ENCODE data around the gene SLC35B2. TPM values are rescaled to one million over a fixed set of nuclear protein-coding genes. Genes with fewer than 3 reads are reported as not detected.

Gene SLC35B2
- total RNA-seq, 2 experiments from 2014 or later, result 13.9 to 16.5 TPM

DNA sequence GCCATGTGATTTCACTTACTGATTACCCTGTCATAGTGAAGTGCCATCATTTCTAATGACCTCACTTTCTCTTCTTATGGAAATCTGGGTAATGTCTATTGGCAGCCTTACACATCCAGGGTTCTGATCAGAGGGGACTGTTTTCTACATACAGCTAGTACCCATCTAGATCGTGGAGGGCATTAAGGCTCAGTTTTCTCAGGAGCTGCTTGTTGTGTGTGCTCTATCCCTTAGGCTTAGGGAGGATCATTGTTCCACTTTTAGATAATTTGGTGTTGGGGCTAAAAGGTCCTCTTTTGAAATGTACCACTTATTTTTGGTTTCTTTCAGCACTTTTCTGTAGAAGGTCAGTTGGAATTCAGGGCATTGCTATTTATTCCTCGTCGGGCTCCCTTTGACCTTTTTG is 6.6 kb downstream of the SLC35B2 start:
- H3K9me3 ChIP-seq (ENCODE audit: low read length), result no peaks in the 10 kb centered on the region
- no peak for DNase-seq (ENCODE audit: low spot score)
- intact Hi-C loops (cut with micrococcal nuclease; ENCODE audit: unreplicated experiment), result no loop called here
- POLR2A ChIA-PET, result interaction anchor here (0.6 to 1.0 kb wide), 3 partner anchors 26 to 56 kb away, joined by 3 read pairs; no protein-coding TSS in a partner anchor
- TF ChIP-seq EZH2phosphoT487 (IDR thresholded peaks at IDR 0.05; ENCODE audit: borderline replicate concordance, low read depth, low read length), result no peak
- TF ChIP-seq, protein P1, sequence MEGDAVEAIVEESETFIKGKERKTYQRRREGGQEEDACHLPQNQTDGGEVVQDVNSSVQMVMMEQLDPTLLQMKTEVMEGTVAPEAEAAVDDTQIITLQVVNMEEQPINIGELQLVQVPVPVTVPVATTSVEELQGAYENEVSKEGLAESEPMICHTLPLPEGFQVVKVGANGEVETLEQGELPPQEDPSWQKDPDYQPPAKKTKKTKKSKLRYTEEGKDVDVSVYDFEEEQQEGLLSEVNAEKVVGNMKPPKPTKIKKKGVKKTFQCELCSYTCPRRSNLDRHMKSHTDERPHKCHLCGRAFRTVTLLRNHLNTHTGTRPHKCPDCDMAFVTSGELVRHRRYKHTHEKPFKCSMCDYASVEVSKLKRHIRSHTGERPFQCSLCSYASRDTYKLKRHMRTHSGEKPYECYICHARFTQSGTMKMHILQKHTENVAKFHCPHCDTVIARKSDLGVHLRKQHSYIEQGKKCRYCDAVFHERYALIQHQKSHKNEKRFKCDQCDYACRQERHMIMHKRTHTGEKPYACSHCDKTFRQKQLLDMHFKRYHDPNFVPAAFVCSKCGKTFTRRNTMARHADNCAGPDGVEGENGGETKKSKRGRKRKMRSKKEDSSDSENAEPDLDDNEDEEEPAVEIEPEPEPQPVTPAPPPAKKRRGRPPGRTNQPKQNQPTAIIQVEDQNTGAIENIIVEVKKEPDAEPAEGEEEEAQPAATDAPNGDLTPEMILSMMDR (conservative IDR thresholded peaks at IDR 0.05; ENCODE audit: low read length), result no peak
- CTCF ChIA-PET (ENCODE audit: unreplicated experiment), result no interaction called here
- no peak overlapping the region for H3K4me3 ChIP-seq (ENCODE audit: low read depth, low read length, poor library complexity, severe bottlenecking)
- H3K4me2 ChIP-seq (ENCODE audit: low read length), result peak overlapping the region; percentile 98; the same call in 1 of the 2 replicates
- H3K4me1 ChIP-seq (ENCODE audit: insufficient read depth, low read length, poor library complexity, severe bottlenecking), result peaks cover 65% of the 10 kb centered on the region
- H3K79me2 ChIP-seq (ENCODE audit: insufficient read depth, low read depth, low read length), result peaks cover 52% of the 10 kb centered on the region
- H3K36me3 ChIP-seq (ENCODE audit: insufficient read depth, low read length), result peaks cover 88% of the 10 kb centered on the region
- peaks cover 51% of the 10 kb centered on the region for H4K20me1 ChIP-seq (ENCODE audit: insufficient read depth, low read length)
- BruUV-seq (replicated peaks), result no TSS peak
- no peak overlapping the region for H3K27ac ChIP-seq (ENCODE audit: low read depth, low read length, poor library complexity, severe bottlenecking)
- no peaks in the 10 kb centered on the region for H3K9me2 ChIP-seq (ENCODE audit: insufficient read depth, low read length)
- H2AFZ ChIP-seq (ENCODE audit: low read length), result no peak overlapping the region

- no peaks in the 10 kb centered on the region for H3K9me2 ChIP-seq (ENCODE audit: insufficient read depth, low read length)
- H3K27ac ChIP-seq (ENCODE audit: low read depth, low read length, poor library complexity, severe bottlenecking), result no peak overlapping the region
- H3K36me3 ChIP-seq (ENCODE audit: insufficient read depth, low read length), result peaks cover 82% of the 10 kb centered on the region
- POLR2A ChIA-PET, result interaction anchor here (0.6 to 1.0 kb wide), 2 partner anchors 25 to 29 kb away, joined by 3 read pairs; no protein-coding TSS in a partner anchor
- intact Hi-C loops (cut with micrococcal nuclease; ENCODE audit: unreplicated experiment), result no loop called here
- H3K9me3 ChIP-seq (ENCODE audit: low read length), result no peaks in the 10 kb centered on the region
- DNase-seq (ENCODE audit: low spot score), result no peak
- peak overlapping the region; percentile 93 for H3K4me3 ChIP-seq (ENCODE audit: low read depth, low read length, poor library complexity, severe bottlenecking)
- peak overlapping the region; percentile 98 for H3K4me2 ChIP-seq (ENCODE audit: low read length)
- CTCF ChIA-PET (ENCODE audit: unreplicated experiment), result no interaction called here
- H4K20me1 ChIP-seq (ENCODE audit: insufficient read depth, low read length), result peaks cover 51% of the 10 kb centered on the region
- peaks cover 52% of the 10 kb centered on the region for H3K79me2 ChIP-seq (ENCODE audit: insufficient read depth, low read depth, low read length)
- peaks cover 65% of the 10 kb centered on the region for H3K4me1 ChIP-seq (ENCODE audit: insufficient read depth, low read length, poor library complexity, severe bottlenecking)
- H2AFZ ChIP-seq (ENCODE audit: low read length), result no peak overlapping the region
- BruUV-seq (replicated peaks), result TSS peak; percentile 68
- TF ChIP-seq, protein P1 (conservative IDR thresholded peaks at IDR 0.05; ENCODE audit: low read length), result no peak
- TF ChIP-seq EZH2phosphoT487 (IDR thresholded peaks at IDR 0.05; ENCODE audit: borderline replicate concordance, low read depth, low read length), result no peak
Measured at GRCh38 chr6:44250067-44250717, 7.1 kb downstream of the SLC35B2 start.

All from OCI-LY7 (cell line).